Neural cell (in vitro differentiated cells): ENCODE measurements around the gene B4GALNT4. TPM values are rescaled to one million over a fixed set of nuclear protein-coding genes. Genes with fewer than 3 reads are reported as not detected.
"Not testable (repeated sequence)": the region's sequence is repeated elsewhere in the genome, so short reads cannot be mapped to it uniquely, and the experiment has no call there.

ENCODE experiments used
- H2AFZ ChIP-seq: fragments of 200-600, 300-800 bp; sonication (generic), shearing (Covaris generic); 2 replicates; pipeline ENCODE4 v1.6.0; 2014; ENCODE audit warnings: low read depth, mild to moderate bottlenecking, antibody characterized with exemption, low read length, moderate library complexity
- H3F3A ChIP-seq: fragments of 200-600 bp; shearing (Covaris generic); 2 replicates; pipeline ENCODE4 v1.6.1; 2016; ENCODE audit warnings: mild to moderate bottlenecking, moderate library complexity, mixed read lengths, antibody characterized with exemption, low read length; ENCODE audit not compliant: insufficient read depth, poor library complexity, severe bottlenecking
- H3K27ac ChIP-seq: fragments of 200-600, 300-800 bp; sonication (generic), shearing (Covaris generic); 2 replicates; pipeline ENCODE4 v1.5.1; 2014; ENCODE audit warnings: mild to moderate bottlenecking, low read length, moderate library complexity
- H3K27me3 ChIP-seq: fragments of 300-800, 200-600 bp; sonication (generic), shearing (Covaris generic); 2 replicates; pipeline ENCODE4 v1.6.0; 2014; ENCODE audit warnings: mild to moderate bottlenecking, low read depth, low read length, moderate library complexity; ENCODE audit not compliant: insufficient read depth
- H3K36me3 ChIP-seq: fragments of 300-800, 200-600 bp; sonication (generic), shearing (Covaris generic); 2 replicates; pipeline ENCODE4 v1.5.1; 2014; ENCODE audit warnings: mild to moderate bottlenecking, antibody characterized with exemption, low read length, moderate library complexity; ENCODE audit not compliant: insufficient read depth
- H3K4me2 ChIP-seq: fragments of 300-800, 200-600 bp; sonication (generic), shearing (Covaris generic); 2 replicates; pipeline ENCODE4 v1.6.0; 2014; ENCODE audit warnings: mild to moderate bottlenecking, low read length
- H3K4me3 ChIP-seq: fragments of 300-800, 200-600 bp; sonication (generic), shearing (Covaris generic); 2 replicates; pipeline ENCODE4 v1.5.1; 2014; ENCODE audit warnings: mild to moderate bottlenecking, low read length, moderate library complexity
- H3K79me2 ChIP-seq: fragments of 200-600 bp; shearing (Covaris generic); replicated peaks from 2 replicates; pipeline ENCODE4 v1.6.0; 2014; ENCODE audit warnings: mild to moderate bottlenecking, low read length, moderate library complexity; ENCODE audit not compliant: insufficient read depth
- H3K9ac ChIP-seq: fragments of 300-800, 200-600 bp; sonication (generic), shearing (Covaris generic); 2 replicates; pipeline ENCODE4 v1.6.1; 2016; ENCODE audit warnings: mild to moderate bottlenecking, low read length, mixed read lengths
- H3K9me2 ChIP-seq: fragments of 200-600 bp; shearing (Covaris generic); 2 replicates; pipeline ENCODE4 v1.6.1; 2016; ENCODE audit warnings: mild to moderate bottlenecking, low read length, mixed read lengths; ENCODE audit not compliant: insufficient read depth
- H3K9me3 ChIP-seq: fragments of 200-600, 300-800 bp; sonication (generic), shearing (Covaris generic); 2 replicates; pipeline ENCODE4 v1.6.1; 2016; ENCODE audit warnings: mild to moderate bottlenecking, mixed run types, low read length, moderate library complexity, mixed read lengths
- H4K20me1 ChIP-seq: fragments of 200-600 bp; shearing (Covaris generic); 2 replicates; pipeline ENCODE4 v1.6.1; 2016; ENCODE audit warnings: mild to moderate bottlenecking, mixed run types; ENCODE audit not compliant: insufficient read depth
- EP300 ChIP-seq: fragments of 450-650 bp; conservative IDR thresholded peaks from 2 replicates; pipeline ENCODE4 v1.6.1; 2014; ENCODE audit warnings: antibody characterized with exemption, mild to moderate bottlenecking, moderate library complexity; ENCODE audit not compliant: poor library complexity, severe bottlenecking
- EZH2 ChIP-seq: fragments of 200-600, 300-800 bp; shearing (Covaris generic), sonication (generic); IDR thresholded peaks from 2 replicates; pipeline ENCODE4 v1.6.1; 2014; ENCODE audit warnings: antibody characterized with exemption, low read length, borderline replicate concordance, mild to moderate bottlenecking; ENCODE audit not compliant: insufficient read depth, poor library complexity, severe bottlenecking
- MXI1 ChIP-seq: fragments of 450-650 bp; conservative IDR thresholded peaks from 2 replicates; pipeline ENCODE4 v1.6.1; 2014; ENCODE audit warnings: antibody characterized with exemption, mild to moderate bottlenecking; ENCODE audit not compliant: poor library complexity, severe bottlenecking
- POLR2AphosphoS5 ChIP-seq: IDR thresholded peaks from 2 replicates; pipeline ENCODE4 v1.6.1; 2012
- RAD21 ChIP-seq: fragments of 450-650 bp; conservative IDR thresholded peaks from 2 replicates; pipeline ENCODE4 v1.6.1; 2014; ENCODE audit warnings: antibody characterized with exemption, mild to moderate bottlenecking, moderate library complexity
- SMC3 ChIP-seq: fragments of 450-650 bp; conservative IDR thresholded peaks from 2 replicates; pipeline ENCODE4 v1.6.1; 2014; ENCODE audit warnings: antibody characterized with exemption, mild to moderate bottlenecking, moderate library complexity; ENCODE audit not compliant: poor library complexity
- TAF1 ChIP-seq: IDR thresholded peaks from 2 replicates; pipeline ENCODE4 v1.6.1; 2012; ENCODE audit warnings: low read depth
- polyA plus RNA-seq: library from polyadenylated mRNA; depleted of rRNA; stranded (reverse); fragments of >200 nt; gene quantifications from 2 replicates; pipeline ENCODE4 v1.2.3, GENCODE V29; 2014
- TF ChIP-seq, protein P1 (sequence below): fragments of 450-650 bp; IDR thresholded peaks from 2 replicates; pipeline ENCODE4 v1.5.1; 2014; ENCODE audit warnings: antibody characterized with exemption, mild to moderate bottlenecking, moderate library complexity; ENCODE audit not compliant: poor library complexity, severe bottlenecking
- TF ChIP-seq, protein P2 (sequence below): IDR thresholded peaks from 2 replicates; pipeline ENCODE4 v1.6.1; 2012; ENCODE audit warnings: borderline replicate concordance

Gene B4GALNT4
- polyA plus RNA-seq, 1 donor from 2014 or later: 440 TPM

DNA sequence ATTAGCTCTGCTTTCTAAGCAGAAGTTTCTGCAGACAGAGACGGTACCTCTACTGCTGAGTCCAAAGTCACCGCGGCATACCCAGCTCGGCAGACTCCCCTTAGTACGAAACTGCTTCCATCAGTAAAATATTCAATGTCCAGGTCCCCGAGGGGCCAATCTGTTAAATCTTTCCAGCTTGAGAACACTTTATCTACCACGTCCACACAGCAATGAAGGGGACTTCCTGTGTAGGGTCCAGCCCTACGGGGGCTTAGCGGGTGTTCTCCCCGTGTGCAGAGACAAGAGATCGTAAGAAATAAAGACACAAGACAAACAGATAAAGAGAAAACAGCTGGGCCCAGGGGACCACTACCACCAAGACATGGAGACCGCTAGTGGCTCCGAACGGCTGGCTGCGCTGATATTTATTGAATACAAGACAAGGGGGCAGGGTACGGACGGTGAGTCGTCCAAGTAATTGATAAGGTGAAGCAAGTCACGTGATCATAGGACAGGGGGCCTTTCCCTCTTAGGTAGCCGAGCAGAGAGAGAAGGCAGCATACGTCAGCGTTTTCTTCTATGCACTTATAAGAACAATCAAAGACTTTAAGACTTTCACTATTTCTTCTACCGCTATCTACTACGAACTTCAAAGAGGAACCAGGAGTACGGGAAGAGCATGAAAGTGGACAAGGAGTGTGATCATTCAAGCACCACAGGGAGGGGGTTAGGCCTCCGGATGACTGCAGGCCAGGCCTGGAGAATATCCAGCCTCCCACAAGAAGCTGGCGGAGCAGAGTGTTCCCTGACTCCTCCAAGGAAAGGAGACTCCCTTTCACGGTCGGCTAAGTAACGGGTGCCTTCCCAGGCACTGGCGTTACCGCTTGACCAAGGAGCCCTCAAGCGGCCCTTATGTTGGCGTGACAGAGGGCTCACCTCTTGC is 44.4 kb upstream of the B4GALNT4 start:
- H3K9ac ChIP-seq, H3K36me3 ChIP-seq, H3K4me3 ChIP-seq, H3K27ac ChIP-seq, H3K79me2 ChIP-seq, H2AFZ ChIP-seq, H4K20me1 ChIP-seq, H3K4me2 ChIP-seq, H3K9me3 ChIP-seq, H3K9me2 ChIP-seq, H3F3A ChIP-seq, H3K27me3 ChIP-seq: not testable (repeated sequence)

DNA sequence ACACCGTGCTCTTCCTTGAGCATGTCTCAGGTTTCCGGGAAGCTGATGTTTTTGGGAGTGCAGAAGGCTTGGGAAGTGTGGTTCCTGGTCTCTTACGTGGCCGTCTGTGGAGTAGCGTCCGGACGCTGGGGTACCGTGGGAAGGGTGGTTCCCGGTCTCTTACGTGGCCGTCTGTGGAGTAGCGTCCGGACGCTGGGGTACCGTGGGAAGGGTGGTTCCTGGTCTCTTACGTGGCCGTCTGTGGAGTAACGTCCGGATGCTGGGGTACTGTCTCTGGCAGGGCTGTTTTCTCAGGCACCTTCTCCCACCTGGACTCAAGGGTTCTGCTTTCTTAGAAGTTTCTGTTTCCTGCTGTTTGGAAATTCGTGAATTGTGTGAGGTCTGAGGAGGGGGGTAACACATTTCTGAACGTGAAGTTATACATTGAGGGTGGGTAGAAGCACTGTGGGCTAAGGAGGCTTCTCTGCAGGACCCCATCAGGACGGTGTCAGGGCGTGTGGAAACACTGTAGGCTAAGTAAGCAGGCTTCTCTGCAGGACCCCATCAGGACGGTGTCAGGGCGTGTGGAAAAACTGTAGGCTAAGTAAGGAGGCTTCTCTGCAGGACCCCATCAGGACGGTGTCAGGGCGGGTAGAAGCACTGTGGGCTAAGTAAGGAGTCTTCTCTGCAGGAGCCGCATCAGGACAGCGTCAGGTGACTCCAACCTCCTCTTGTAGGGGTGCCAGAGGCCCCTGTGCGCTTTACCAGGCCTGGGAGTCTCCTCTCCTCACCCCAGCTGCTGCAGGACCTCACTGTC is 43.3 kb upstream of the B4GALNT4 start:
- Histone ChIP-seq H3K9me3 (no peaks in the 10 kb centered on the region), H3K9ac (peak overlapping the region; percentile 20), H3K27ac (no peak overlapping the region), H3K4me2 (no peak overlapping the region), H3K4me3 (no peak overlapping the region), H2AFZ (no peak overlapping the region), H3K79me2 (no peaks in the 10 kb centered on the region), H3K9me2 (no peaks in the 10 kb centered on the region), H4K20me1 (no peaks in the 10 kb centered on the region), H3K27me3 (no peaks in the 10 kb centered on the region), H3K36me3 (no peaks in the 10 kb centered on the region), H3F3A (no peaks in the 10 kb centered on the region)
- TF ChIP-seq EP300 (peak; percentile 29), POLR2AphosphoS5 (peak; percentile 96)
- TF ChIP-seq, protein P1, sequence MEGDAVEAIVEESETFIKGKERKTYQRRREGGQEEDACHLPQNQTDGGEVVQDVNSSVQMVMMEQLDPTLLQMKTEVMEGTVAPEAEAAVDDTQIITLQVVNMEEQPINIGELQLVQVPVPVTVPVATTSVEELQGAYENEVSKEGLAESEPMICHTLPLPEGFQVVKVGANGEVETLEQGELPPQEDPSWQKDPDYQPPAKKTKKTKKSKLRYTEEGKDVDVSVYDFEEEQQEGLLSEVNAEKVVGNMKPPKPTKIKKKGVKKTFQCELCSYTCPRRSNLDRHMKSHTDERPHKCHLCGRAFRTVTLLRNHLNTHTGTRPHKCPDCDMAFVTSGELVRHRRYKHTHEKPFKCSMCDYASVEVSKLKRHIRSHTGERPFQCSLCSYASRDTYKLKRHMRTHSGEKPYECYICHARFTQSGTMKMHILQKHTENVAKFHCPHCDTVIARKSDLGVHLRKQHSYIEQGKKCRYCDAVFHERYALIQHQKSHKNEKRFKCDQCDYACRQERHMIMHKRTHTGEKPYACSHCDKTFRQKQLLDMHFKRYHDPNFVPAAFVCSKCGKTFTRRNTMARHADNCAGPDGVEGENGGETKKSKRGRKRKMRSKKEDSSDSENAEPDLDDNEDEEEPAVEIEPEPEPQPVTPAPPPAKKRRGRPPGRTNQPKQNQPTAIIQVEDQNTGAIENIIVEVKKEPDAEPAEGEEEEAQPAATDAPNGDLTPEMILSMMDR: no peak

DNA sequence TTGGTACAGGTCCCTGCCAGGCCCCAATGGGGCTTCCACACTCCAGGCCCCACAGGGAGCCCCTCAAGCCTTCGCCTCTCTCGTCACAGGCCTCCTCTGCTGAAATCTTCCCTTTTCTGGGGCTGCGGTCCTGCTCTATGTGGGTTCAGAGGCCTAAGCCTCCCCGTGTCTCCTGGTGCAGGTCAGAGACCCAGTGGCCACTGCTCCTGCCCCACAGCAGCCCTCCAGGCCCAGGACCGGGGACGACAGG is 42.8 kb upstream of the B4GALNT4 start:
- Histone ChIP-seq H3F3A (no peaks in the 10 kb centered on the region), H3K9ac (peak overlapping the region; percentile 20), H3K79me2 (no peaks in the 10 kb centered on the region), H3K27ac (no peak overlapping the region), H3K27me3 (no peaks in the 10 kb centered on the region), H2AFZ (no peak overlapping the region), H4K20me1 (no peaks in the 10 kb centered on the region), H3K9me3 (no peaks in the 10 kb centered on the region), H3K9me2 (no peaks in the 10 kb centered on the region), H3K36me3 (no peaks in the 10 kb centered on the region), H3K4me3 (no peak overlapping the region), H3K4me2 (no peak overlapping the region)
- TF ChIP-seq EP300: no peak
- no peak for TF ChIP-seq SMC3
- TF ChIP-seq, protein P1: no peak
- TF ChIP-seq TAF1: no peak
- TF ChIP-seq, protein P2, sequence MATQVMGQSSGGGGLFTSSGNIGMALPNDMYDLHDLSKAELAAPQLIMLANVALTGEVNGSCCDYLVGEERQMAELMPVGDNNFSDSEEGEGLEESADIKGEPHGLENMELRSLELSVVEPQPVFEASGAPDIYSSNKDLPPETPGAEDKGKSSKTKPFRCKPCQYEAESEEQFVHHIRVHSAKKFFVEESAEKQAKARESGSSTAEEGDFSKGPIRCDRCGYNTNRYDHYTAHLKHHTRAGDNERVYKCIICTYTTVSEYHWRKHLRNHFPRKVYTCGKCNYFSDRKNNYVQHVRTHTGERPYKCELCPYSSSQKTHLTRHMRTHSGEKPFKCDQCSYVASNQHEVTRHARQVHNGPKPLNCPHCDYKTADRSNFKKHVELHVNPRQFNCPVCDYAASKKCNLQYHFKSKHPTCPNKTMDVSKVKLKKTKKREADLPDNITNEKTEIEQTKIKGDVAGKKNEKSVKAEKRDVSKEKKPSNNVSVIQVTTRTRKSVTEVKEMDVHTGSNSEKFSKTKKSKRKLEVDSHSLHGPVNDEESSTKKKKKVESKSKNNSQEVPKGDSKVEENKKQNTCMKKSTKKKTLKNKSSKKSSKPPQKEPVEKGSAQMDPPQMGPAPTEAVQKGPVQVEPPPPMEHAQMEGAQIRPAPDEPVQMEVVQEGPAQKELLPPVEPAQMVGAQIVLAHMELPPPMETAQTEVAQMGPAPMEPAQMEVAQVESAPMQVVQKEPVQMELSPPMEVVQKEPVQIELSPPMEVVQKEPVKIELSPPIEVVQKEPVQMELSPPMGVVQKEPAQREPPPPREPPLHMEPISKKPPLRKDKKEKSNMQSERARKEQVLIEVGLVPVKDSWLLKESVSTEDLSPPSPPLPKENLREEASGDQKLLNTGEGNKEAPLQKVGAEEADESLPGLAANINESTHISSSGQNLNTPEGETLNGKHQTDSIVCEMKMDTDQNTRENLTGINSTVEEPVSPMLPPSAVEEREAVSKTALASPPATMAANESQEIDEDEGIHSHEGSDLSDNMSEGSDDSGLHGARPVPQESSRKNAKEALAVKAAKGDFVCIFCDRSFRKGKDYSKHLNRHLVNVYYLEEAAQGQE: no peak
- TF ChIP-seq EZH2: no peak
- TF ChIP-seq RAD21: no peak
- no peak for TF ChIP-seq POLR2AphosphoS5
- no peak for TF ChIP-seq MXI1
